OCI-LY1 (cell line): ENCODE data around the gene ADAMTS17.

ENCODE experiments used
- H2AFZ ChIP-seq: fragments of 200-600 bp; sonication (generic), shearing (Covaris generic); 2 replicates; pipeline ENCODE4 v1.6.0; 2014; ENCODE audit warnings: antibody characterized with exemption, mild to moderate bottlenecking, low read length
- H3F3A ChIP-seq: fragments of 200-600 bp; sonication (generic), shearing (Covaris generic); 2 replicates; pipeline ENCODE4 v1.6.0; 2014; ENCODE audit warnings: mild to moderate bottlenecking, antibody characterized with exemption, low read length, moderate library complexity; ENCODE audit not compliant: insufficient read depth
- H3K27ac ChIP-seq: fragments of 200-600 bp; sonication (generic); 2 replicates; pipeline ENCODE4 v1.5.1; 2014; ENCODE audit warnings: low read length, mixed run types, mild to moderate bottlenecking, low read depth; ENCODE audit not compliant: poor library complexity, severe bottlenecking
- H3K27me3 ChIP-seq: fragments of 200-600 bp; sonication (generic); 2 replicates; pipeline ENCODE4 v1.6.0; 2014; ENCODE audit warnings: antibody characterized with exemption, mild to moderate bottlenecking, low read length, moderate library complexity; ENCODE audit not compliant: insufficient read depth
- H3K36me3 ChIP-seq: fragments of 200-600 bp; sonication (generic); 2 replicates; pipeline ENCODE4 v1.6.1; 2014; ENCODE audit warnings: mild to moderate bottlenecking, antibody characterized with exemption, low read length, moderate library complexity, mixed read lengths; ENCODE audit not compliant: insufficient read depth
- H3K4me1 ChIP-seq: fragments of 200-600 bp; sonication (generic); 2 replicates; pipeline ENCODE4 v1.5.1; 2014; ENCODE audit warnings: mild to moderate bottlenecking, low read length, moderate library complexity; ENCODE audit not compliant: insufficient read depth, severe bottlenecking
- H3K4me2 ChIP-seq: fragments of 200-600 bp; sonication (generic), shearing (Covaris generic); 2 replicates; pipeline ENCODE4 v1.6.1; 2014; ENCODE audit warnings: low read length
- H3K4me3 ChIP-seq: fragments of 200-600 bp; sonication (generic); 2 replicates; pipeline ENCODE4 v1.5.1; 2014; ENCODE audit warnings: low read length, low read depth, mild to moderate bottlenecking, mixed read lengths; ENCODE audit not compliant: poor library complexity, severe bottlenecking
- H3K79me2 ChIP-seq: fragments of 200-600 bp; shearing (Covaris generic); 2 replicates; pipeline ENCODE4 v1.6.1; 2016; ENCODE audit warnings: mixed run types, low read length, mixed read lengths; ENCODE audit not compliant: insufficient read depth
- H3K9ac ChIP-seq: fragments of 200-600 bp; sonication (generic), shearing (Covaris generic); 2 replicates; pipeline ENCODE4 v1.6.1; 2014; ENCODE audit warnings: mild to moderate bottlenecking, low read length, mixed read lengths
- H3K9me2 ChIP-seq: fragments of 200-600 bp; sonication (generic), shearing (Covaris generic); 2 replicates; pipeline ENCODE4 v1.6.1; 2014; ENCODE audit warnings: low read depth, mild to moderate bottlenecking, low read length, mixed read lengths
- H3K9me3 ChIP-seq: fragments of 200-600 bp; shearing (Covaris generic); 2 replicates; pipeline ENCODE4 v1.6.1; 2014; ENCODE audit warnings: low read length, mixed read lengths
- H4K20me1 ChIP-seq: fragments of 200-600 bp; sonication (generic), shearing (Covaris generic); 2 replicates; pipeline ENCODE4 v1.6.0; 2016; ENCODE audit warnings: mild to moderate bottlenecking, low read length; ENCODE audit not compliant: insufficient read depth
- CTCF ChIP-seq: fragments of 200-600 bp; sonication (generic), shearing (Covaris generic); IDR thresholded peaks from 2 replicates; pipeline ENCODE4 v1.5.1; 2017; ENCODE audit warnings: mild to moderate bottlenecking, antibody characterized with exemption, low read length, moderate library complexity, mixed read lengths
- EZH2 ChIP-seq: fragments of 200-600 bp; sonication (generic), shearing (Covaris generic); IDR thresholded peaks from 2 replicates; pipeline ENCODE4 v1.8.0; 2017; ENCODE audit warnings: borderline replicate concordance, mixed run types, mild to moderate bottlenecking, antibody characterized with exemption, low read length, moderate library complexity, mixed read lengths

Gene ADAMTS17

GRCh38 chr15:100234158-100235029 is 107.4 kb downstream of the ADAMTS17 start:
- Histone ChIP-seq H3K9ac (no peak overlapping the region), H4K20me1 (no peaks in the 10 kb centered on the region), H3K4me1 (no peaks in the 10 kb centered on the region), H3K79me2 (no peaks in the 10 kb centered on the region), H2AFZ (no peak overlapping the region), H3K27ac (no peak overlapping the region), H3K27me3 (no peaks in the 10 kb centered on the region), H3K9me3 (no peaks in the 10 kb centered on the region), H3K9me2 (no peaks in the 10 kb centered on the region), H3K4me2 (no peak overlapping the region), H3K36me3 (no peaks in the 10 kb centered on the region), H3K4me3 (no peak overlapping the region), H3F3A (no peaks in the 10 kb centered on the region)
- TF ChIP-seq CTCF (no peak), EZH2 (no peak)

GRCh38 chr15:100230784-100231183 is 111.0 kb downstream of the ADAMTS17 start:
- H3K9ac ChIP-seq = no peak overlapping the region
- TF ChIP-seq EZH2 = no peak
- no peak for TF ChIP-seq CTCF
- no peaks in the 10 kb centered on the region for H4K20me1 ChIP-seq
- no peak overlapping the region for H3K4me2 ChIP-seq
- H3K27me3 ChIP-seq = no peaks in the 10 kb centered on the region
- no peaks in the 10 kb centered on the region for H3K79me2 ChIP-seq
- no peaks in the 10 kb centered on the region for H3K9me2 ChIP-seq
- no peak overlapping the region for H3K4me3 ChIP-seq
- no peak overlapping the region for H3K27ac ChIP-seq
- H3K9me3 ChIP-seq = no peaks in the 10 kb centered on the region
- no peaks in the 10 kb centered on the region for H3K4me1 ChIP-seq
- H3K36me3 ChIP-seq = no peaks in the 10 kb centered on the region
- H3F3A ChIP-seq = no peaks in the 10 kb centered on the region
- H2AFZ ChIP-seq = no peak overlapping the region

GRCh38 chr15:100229181-100230163 is 112.3 kb downstream of the ADAMTS17 start:
- Histone ChIP-seq H3K9me2 (no peaks in the 10 kb centered on the region), H3K4me3 (no peak overlapping the region), H3K79me2 (no peaks in the 10 kb centered on the region), H3K27me3 (no peaks in the 10 kb centered on the region), H4K20me1 (no peaks in the 10 kb centered on the region), H2AFZ (no peak overlapping the region), H3K4me2 (no peak overlapping the region), H3K9ac (no peak overlapping the region), H3K36me3 (no peaks in the 10 kb centered on the region), H3K27ac (no peak overlapping the region), H3K9me3 (no peaks in the 10 kb centered on the region), H3K4me1 (no peaks in the 10 kb centered on the region), H3F3A (no peaks in the 10 kb centered on the region)
- no peak for TF ChIP-seq EZH2
- TF ChIP-seq CTCF = no peak
